ENCODE measurements around the gene EPHA3. TPM values are rescaled to one million over a fixed set of nuclear protein-coding genes. Genes with fewer than 3 reads are reported as not detected.
A peak's percentile ranks its signal among the peaks of the same experiment; 100 is the strongest.

The EPHA3 gene
- total and polyA plus RNA-seq, 8 donors: 0.29 to 33.9 (median 0.81) TPM

GRCh38 chr3:89472101-89472500, 364.7 kb downstream of the EPHA3 start:
- H3K36me3 ChIP-seq: no peaks in the 10 kb centered on the region
- 86 to 96% (median 92%) methylated on average over 4 of the region's 4 CpGs for WGBS, 5 donors
- H3K27me3 ChIP-seq: no peaks in the 10 kb centered on the region
- no peak for DNase-seq
- peaks cover 0 to 6% (median 0%) of the 10 kb centered on the region in 4 donors for H3K4me1 ChIP-seq
- no peak overlapping the region for H3K27ac ChIP-seq
- intact Hi-C loops (cut with DNase I; ENCODE audit: low total_unique reads): no loop called here
- H3K4me3 ChIP-seq: no peak overlapping the region
- no peaks in the 10 kb centered on the region for H3K9me3 ChIP-seq
- TF ChIP-seq CTCF (IDR thresholded peaks at IDR 0.05) (no peak), POLR2A (IDR thresholded peaks at IDR 0.05) (no peak), EP300 (IDR thresholded peaks at IDR 0.05) (no peak), POLR2AphosphoS5 (IDR thresholded peaks at IDR 0.05) (no peak)

DNA sequence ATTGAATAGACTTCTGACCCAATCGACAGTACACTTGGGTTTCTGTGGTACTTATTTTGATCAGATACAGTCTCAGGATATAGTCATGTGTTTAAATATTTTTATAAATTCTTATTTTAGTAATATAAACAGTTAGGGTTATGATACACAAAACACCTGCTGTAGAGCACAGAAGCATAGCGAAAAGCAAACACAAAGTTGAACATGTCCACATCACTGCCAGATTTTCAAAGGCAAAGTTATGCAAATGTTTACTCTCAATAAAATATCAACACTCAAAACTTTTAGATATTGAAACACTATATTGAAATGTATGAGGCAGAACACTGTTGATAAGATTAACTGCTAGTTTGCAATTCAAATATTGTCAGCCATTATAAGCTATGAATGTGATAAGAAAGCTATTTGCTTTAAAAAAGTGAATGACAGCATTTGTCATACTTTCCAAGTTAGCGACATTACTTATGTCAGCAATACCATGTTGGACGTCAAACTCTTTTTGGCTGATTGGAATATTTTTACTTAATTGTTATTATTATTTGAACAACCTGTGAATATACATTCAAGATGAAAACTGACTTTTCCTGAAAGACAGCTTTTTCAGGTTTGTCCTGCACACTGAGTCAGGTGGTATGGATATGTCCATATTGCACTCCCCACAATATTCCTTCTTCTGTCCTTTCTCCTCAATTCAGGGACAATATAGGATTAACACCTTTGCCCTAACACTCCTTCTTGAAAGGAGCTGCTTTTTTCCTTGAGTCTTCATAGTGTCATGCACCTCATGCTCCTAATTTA, 367.1 kb downstream of the EPHA3 start:
- intact Hi-C loops (cut with DNase I; ENCODE audit: low total_unique reads): no loop called here
- DNase-seq: peak in 1 of 2 donors; percentile 54
- Histone ChIP-seq H3K27ac (no peak overlapping the region), H3K27me3 (no peaks in the 10 kb centered on the region), H3K36me3 (no peaks in the 10 kb centered on the region), H3K4me3 (no peak overlapping the region), H3K4me1 (peaks cover 0 to 6% (median 0%) of the 10 kb centered on the region in 4 donors), H3K9me3 (no peaks in the 10 kb centered on the region)
- TF ChIP-seq CTCF (IDR thresholded peaks at IDR 0.05) (no peak), POLR2AphosphoS5 (IDR thresholded peaks at IDR 0.05) (no peak), EP300 (IDR thresholded peaks at IDR 0.05) (no peak), POLR2A (IDR thresholded peaks at IDR 0.05) (no peak)
- WGBS, 5 donors: 27 to 45% (median 33%) methylated on average over 4 of the region's 4 CpGs

DNA sequence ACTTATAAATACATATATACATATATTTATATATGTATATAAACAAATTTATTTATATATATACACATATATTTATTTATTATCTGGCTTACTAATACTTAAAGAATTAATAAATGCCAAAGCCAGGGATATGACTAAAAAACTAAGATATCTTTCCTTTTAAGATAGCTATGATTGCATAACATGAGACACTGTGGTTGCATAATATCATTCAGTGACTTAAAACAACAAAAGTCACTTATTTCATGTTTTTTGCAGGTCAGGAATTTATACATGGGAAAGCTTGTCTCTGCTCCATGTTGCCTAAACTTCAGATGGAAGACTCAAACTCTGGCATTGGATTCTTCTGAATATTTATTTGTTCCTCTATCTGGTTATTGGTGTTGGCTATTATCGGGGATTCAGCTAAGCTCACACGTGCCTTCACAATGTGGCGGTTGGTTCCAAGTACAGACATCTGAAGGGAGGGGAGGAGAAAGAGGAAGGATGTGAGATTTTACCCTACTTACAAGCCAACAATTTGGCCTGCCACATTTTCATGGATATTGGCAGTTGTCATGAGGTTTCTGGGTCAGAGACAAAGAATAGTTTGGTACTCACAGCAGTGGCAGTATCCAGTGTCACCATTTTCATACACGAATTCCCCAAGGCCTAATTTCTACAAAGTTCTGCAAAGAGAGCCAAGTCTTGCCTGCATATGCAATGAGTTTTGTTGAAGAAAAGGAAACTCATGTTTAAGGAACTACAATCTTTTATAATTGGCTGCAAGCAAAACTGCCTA, 381.6 kb downstream of the EPHA3 start:
- Histone ChIP-seq H3K27ac (no peak overlapping the region), H3K4me1 (peaks cover 0 to 4% (median 0%) of the 10 kb centered on the region in 4 donors), H3K4me3 (no peak overlapping the region), H3K27me3 (no peaks in the 10 kb centered on the region), H3K9me3 (no peaks in the 10 kb centered on the region), H3K36me3 (no peaks in the 10 kb centered on the region)
- intact Hi-C loops (cut with DNase I; ENCODE audit: low total_unique reads): no loop called here
- DNase-seq: no peak
- WGBS, 5 donors: 80 to 90% (median 83%) methylated on average over 4 of the region's 4 CpGs
- TF ChIP-seq POLR2AphosphoS5 (IDR thresholded peaks at IDR 0.05): no peak
- no peak for TF ChIP-seq CTCF (IDR thresholded peaks at IDR 0.05)
- no peak for TF ChIP-seq POLR2A (IDR thresholded peaks at IDR 0.05)
- TF ChIP-seq EP300 (IDR thresholded peaks at IDR 0.05): no peak

DNA sequence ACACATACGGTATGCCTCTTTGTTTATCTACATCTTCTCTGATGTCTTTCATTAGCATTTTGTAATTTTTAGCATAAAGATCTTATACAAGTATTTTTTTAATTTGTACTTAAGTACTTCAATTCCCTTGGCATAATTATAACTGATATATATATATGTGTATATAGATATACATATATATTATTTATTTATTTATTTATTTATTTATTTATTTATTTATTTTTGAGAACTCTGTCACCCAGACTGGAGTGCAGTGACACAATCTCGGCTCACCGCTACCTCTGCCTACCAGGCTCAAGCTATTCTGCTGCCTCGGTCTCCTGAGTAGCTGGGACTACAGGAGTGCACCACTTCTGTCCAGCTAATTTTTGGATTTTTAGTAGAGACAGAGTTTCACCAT, 382.7 kb downstream of the EPHA3 start:
- WGBS, 5 donors: 94 to 96% (median 96%) methylated on average over 4 of the region's 4 CpGs
- intact Hi-C loops (cut with DNase I; ENCODE audit: low total_unique reads): no loop called here
- TF ChIP-seq CTCF (IDR thresholded peaks at IDR 0.05): no peak
- TF ChIP-seq POLR2AphosphoS5 (IDR thresholded peaks at IDR 0.05): no peak

More for the DNA sequence above, 382.7 kb downstream of the EPHA3 start:
- Histone ChIP-seq H3K27me3 (no peaks in the 10 kb centered on the region), H3K27ac (no peak overlapping the region), H3K4me1 (peaks cover 0 to 6% (median 0%) of the 10 kb centered on the region in 4 donors), H3K4me3 (no peak overlapping the region), H3K9me3 (no peaks in the 10 kb centered on the region), H3K36me3 (no peaks in the 10 kb centered on the region)
- no peak for DNase-seq

Data from stomach (tissue), 9 donors.